NCI-H2107 treated with DMSO at 0.1 percent for 48 hours (cell line): ENCODE data around the gene CDH4.

Experiments used
- DNase-seq: peaks from one replicate; lab custom pipeline; 2025; ENCODE audit not compliant: unreplicated experiment; lab: John Stamatoyannopoulos, UW

Gene CDH4

DNA sequence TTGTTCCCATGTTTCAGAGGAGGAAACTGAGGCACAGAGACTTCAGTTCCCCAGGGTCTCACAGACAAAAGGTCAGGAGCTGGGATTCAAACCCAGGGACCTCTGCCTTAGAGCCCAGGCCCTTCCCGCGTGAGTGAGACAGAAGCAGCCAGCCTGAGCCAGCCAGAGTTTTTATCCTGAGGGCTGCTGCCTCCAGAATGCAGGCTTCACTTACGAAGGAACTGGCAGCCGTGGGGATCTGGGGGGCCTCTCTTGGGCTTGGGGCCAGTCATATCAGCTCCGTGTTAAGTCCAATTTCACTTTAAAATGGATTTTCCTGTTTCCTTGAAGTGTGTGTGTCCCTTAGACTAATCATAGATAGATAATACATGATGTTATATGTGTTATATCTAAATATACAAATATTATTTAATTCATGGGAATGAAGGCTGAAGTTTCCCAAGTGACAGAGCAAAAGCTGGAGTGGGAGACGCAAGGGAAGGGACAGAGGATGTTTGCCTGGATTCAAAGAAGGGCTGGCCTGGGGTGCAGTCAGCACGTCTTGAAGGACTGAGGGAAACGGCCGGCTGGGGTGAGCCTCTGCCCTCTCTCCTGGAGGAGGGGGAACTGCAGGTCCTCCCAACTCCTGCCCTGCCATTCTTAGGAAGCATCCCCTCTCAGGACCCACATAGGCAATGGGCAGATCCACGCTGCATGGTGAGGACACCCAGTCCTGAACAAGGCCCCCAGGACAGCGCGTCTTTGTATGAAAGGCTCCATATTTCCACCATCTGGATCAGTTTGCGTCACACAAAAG, 320.1 kb downstream of the CDH4 start:
- no peak for DNase-seq

DNA sequence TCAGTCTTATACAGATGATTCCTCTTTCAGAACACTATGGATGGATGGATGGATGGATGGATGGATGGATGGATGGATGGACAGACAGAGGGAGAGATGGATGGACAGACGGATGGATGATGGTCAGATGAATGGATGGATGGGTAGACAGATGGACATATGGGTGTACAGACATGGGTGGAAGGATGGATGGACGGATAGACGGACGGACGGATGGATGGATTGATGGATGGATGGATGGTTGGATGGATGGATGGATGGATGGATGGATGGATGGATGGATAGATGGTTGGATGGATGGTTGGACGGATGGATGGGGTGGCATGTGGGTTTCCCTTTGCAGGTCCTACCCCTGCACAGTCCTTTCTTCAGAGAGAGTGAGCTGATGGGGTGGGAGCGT, 320.7 kb downstream of the CDH4 start:
- no peak for DNase-seq

DNA sequence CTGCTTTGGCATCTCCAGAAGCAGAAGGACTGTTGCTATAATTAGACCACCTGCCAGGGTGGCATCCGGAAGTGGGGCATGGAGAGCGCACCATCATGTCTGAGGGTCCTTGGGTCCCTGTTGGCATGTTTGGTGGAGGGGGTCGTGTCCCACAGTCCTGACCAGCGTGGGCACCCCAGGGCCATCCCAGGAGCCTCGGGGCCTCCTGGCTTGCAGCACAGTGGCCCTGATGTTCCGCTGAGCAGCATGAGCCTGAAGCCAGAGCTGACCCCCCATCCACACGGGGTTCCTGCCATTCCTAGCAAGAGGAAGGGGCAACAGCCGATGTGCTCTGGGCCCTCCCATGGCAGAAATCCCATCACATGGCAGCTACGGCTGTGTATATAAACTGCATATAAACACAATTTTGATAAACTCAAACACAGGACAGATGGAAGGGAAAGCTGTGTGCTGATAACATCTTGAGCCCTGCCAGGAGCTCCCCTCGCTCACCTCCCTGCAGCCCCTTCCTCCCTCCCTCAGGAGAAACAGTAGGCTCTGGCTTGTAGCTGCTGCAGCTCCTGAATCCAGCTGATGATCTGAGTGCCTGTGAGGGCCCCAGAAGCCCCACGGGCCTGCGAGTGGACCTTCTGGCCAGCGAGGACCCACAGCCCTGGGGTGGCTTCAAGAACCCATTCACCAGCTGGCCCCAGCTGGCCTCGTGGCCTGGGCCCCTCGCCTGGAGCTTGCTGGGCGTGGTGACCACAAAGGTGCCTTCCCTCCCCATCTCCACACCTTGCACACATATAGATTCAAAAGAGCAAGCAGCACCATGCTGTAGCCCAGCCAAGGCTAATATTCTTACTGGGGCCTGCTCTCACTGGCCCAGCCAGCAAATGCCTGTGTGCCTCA, 321.6 kb downstream of the CDH4 start:
- DNase-seq = no peak

DNA sequence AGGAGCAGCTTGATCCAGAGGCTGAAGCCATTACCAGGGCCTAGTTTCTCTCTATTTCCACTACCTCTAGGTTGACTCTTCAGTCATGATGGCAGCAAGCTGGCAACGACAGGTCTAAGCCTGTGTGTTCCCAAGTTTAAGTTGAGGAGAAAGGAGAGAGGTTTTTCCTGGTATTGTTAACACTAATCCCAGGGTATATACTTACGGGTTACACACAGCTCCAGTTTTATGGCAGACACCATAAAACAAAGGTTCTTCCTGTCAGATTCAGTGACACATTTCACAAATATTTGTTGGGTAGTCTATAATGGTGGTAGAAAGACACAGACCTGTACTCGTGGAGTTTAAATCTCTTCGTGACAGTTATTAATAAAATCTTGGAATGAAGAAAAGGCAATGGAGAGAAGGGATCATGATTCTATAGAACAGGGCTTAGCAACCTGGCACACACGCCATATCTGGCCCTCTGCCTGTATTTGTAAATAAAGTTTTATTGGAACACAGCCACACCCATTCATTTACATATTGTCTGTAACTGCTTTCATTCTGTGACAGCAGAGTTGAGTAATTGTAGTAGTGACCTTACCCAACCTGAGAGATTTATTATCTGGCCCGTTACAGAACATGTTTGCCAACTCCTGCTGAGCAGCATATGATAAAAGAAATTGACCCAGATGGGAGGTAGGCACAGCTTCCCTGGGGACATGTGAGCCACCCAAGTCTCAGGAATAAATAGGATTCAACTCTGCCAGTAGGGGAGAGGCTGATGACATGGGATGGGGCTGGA, 323.3 kb downstream of the CDH4 start:
- no peak for DNase-seq

DNA sequence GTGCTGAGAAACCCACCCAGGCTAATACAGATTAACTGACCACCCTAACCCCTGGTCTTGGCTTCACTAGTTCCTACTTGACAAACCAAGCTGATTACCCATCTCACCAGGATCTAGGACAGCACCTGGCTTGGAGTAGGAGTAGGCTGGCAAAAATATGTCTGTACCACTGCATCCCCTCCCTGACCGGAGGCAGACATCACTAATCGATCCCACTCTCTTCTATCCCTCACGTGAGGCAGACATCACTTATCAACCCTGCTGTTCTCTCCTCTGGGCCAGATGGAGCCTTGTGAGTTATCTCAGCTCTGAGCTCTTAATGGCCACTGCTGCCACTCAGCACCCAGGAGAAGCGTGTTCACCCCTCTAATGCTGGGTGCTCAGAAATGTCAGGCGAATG, 324.3 kb downstream of the CDH4 start:
- no peak for DNase-seq

DNA sequence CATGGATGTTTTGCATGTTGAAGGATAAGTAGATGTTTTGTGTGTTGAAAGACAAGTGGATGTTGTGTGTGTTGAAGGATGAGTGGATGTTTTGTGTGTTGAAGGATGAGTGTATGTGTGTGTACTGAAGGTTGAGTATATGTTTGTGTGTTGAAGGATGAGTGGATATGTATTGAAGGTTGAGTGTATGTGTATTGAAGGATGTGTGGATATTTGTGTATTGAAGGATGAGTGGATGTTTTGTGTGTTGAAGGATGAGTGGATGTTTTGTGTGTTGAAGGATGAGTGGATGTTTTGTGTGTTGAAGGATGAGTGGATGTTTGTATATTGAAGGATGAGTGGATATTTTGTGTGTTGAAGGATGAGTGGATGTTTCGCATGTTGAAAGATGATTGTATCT, 325.0 kb downstream of the CDH4 start:
- no peak for DNase-seq

DNA sequence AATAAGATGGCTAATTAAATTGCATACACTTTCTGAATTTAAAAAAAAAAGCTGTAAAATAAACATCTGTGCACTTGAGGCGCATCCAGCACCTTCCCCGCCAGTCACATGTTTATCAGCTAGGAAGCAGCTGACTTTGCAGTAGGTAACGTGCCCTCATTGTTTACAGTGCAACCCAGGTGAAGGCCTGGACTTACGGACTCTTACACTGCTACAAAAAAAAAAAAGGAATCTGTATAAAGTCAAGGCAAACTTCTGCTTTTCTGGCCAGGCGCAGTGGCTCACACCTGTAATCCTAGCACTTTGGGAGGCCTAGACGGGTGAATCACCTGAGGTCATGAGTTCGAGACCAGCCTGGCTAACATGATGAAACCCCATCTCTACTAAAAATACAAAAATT, 327.8 kb downstream of the CDH4 start:
- DNase-seq = no peak

DNA sequence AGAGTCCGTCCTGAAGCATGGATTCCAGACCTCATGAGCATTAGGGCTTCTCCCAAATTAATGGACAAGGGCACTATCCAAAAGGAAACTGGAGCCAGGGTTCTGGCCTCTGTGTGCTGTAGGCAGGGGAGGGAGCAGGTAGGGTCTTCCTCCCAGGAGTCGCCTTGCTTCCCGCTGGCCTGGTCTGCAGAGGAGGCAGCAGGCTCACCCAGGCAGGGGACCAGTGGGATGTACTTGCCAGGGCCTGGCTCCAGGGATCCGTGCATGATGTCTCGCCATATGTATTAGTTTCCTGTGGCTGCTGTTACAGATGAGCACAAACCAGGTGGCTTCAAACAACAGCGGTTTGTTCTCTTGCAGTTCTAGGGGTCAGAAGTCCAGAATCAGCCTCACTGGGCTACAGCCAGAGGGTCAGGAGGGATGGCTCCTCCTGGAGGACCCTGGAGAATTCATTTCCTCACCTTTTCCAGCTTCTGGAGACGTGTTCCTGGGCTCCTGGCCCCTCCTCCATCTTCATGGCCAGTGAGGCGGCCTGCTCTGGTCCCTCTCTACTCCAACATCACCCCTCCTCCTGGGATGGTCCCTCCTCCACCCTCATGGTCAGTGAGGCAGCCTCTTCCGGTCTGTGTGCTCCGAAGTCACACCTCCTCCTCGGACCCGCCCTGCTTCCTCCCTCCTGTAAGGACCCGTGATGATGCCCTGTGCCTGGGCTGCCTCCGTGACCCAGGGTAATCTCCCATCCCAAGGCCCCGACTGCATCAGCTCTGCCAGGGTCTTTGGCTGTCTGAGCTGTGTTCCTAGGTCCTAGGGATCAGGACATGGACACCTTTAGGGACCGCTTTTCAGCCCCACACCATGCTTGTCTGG, 329.1 kb downstream of the CDH4 start:
- no peak for DNase-seq

DNA sequence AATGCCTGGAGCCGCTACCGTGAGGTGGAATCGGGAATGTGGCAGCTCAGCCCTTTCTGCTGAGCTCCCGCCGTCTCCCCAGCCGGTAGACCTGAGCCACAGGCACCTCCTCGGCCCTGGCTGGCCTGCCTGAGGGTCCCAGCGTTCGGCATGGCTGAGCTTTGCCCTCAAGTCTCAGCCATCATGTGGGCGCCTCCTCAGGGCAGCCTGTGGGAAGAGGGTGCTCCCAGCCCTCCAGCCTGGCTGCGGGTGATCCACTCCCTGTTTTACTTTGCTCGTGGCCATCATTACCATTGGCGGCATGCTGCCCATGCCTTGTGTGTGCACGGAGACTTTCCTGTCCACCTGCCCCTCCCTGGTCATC, 329.7 kb downstream of the CDH4 start:
- no peak for DNase-seq

DNA sequence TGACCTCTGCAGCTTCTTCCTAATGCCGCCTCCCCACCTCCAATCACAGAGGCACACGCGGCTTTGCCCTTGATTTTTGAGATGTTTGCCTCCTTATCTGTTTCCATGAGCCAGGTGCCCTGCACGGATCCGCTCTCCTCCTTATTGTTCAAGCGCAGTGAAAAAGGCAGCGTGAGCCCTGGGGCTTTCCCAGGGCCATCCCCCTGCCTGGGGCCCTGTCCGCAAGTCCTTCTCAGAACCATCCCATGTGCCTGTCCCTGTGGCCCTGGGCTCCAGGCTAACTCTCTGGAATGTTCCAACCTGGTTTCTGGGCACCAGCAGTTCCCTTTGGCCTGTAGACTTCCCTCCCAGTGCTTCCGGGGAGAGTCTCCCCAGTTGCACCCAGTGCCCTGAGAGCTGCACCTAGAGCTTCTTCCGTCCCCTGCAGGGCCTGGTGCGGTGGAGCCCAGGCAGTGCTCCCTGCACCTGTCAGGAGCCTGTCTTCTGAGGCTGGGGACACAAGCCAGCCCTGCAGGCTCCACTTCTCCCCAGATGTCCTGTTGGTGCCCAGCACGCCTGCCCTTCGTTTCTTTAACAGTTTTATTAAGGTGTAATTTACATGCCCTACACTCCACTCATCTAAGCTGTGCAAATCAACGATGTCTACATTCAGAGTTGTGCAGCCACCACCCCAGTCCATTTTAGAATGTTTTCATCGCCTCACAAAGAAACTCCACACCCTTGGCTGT, 330.3 kb downstream of the CDH4 start:
- DNase-seq = no peak

DNA sequence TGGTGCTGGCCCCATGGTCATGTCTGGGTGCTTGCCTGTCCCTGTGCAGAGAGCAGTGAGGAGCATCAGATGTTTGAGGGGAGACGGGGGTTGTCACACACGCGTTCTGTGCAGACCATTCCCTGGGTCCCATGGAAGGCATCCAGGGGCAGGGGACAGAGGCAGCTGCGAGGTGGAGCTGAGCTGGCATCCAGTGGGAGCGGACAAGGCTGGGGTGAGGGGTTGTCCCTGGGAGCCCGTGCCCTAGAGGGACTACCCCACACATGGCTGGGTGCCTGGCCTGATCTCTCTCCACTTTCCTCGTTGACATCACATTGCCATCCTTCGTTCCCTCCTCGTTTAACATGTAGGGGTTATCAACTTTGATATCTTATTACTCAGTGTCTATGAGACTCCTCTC, 331.3 kb downstream of the CDH4 start:
- DNase-seq = no peak

DNA sequence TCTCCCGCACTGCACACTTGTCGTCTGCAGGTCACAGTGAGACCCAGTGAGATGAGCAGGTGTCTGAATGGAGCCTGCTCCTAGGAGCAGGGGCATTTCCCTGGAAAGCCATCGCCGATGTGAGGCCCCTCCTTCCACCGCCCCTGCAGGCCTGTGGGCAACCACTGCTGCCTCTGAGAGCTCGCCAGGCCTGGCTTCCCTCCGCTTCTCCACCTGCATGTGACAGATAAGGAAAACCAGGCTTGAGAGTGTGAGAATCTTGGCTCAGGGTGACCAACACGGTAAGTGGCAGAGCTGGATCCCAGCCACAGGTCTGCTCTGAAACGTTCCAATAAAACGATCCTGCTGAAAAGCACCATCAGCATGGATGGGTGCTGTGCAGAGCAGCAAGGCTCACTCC, 332.8 kb downstream of the CDH4 start:
- no peak for DNase-seq

DNA sequence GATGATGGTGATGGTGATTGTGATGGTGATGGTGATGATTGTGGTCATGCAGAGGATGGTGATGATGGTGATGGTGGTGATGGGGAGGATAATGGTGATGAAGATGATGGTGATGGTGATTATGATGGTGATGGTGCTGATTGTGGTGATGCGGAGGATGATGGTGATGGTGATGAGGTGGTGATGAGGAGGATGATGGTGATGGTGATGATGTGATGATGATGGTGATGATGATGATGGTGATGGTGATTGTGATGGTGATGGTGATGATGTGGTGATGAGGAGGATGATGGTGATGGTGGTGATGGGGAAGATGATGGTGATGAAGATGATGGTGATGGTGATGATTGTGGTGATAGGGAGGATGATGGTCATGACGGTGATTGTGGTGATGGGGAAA, 333.7 kb downstream of the CDH4 start:
- no peak for DNase-seq

DNA sequence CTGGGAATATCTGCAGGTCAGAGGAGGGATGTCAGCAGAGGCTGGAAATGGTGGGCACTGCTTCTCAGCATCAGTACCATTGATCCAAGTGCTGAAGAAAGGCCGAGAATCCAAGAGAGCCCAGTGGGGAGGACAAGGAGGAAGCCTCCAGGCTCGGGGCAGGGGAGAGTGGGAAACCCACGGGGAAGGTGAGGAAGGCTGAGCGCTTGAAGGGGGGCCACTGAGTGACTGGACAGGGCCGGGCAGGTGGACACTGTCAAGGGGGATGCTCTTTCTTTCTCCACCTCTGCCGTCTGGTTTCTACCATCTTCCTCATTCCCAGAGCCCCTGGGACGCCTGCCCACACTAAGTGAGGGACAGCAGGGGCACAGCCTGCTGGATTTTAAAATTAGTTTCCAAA, 335.0 kb downstream of the CDH4 start:
- DNase-seq = no peak

DNA sequence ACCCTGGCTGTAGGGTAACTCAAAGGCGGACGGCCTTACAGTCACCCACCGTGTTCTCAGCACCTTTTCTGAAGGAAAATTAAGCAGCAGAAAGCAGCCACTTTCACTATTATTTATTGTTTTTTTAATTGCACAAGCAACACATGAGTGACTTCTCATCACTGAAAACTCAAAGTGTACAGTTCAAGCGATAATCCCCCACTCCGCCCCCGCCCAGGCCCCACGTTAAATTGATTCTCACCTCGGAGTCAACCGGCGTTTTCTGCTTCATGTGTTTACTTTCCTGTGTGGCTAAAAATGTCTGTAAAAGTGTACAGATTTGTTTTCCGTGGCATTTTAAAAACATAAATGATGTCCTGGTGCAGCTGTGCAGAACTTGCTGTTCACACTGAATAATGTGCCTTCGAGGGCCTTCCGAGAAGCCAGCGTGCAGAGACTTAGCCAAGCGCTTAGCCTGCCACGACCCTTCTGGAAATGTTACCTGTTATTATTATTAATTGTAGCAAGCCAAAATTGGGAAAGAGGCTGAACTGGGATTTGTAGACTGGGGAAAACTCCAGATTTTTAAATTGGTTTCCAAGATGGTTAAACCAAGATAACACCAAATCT, 335.7 kb downstream of the CDH4 start:
- DNase-seq = no peak

DNA sequence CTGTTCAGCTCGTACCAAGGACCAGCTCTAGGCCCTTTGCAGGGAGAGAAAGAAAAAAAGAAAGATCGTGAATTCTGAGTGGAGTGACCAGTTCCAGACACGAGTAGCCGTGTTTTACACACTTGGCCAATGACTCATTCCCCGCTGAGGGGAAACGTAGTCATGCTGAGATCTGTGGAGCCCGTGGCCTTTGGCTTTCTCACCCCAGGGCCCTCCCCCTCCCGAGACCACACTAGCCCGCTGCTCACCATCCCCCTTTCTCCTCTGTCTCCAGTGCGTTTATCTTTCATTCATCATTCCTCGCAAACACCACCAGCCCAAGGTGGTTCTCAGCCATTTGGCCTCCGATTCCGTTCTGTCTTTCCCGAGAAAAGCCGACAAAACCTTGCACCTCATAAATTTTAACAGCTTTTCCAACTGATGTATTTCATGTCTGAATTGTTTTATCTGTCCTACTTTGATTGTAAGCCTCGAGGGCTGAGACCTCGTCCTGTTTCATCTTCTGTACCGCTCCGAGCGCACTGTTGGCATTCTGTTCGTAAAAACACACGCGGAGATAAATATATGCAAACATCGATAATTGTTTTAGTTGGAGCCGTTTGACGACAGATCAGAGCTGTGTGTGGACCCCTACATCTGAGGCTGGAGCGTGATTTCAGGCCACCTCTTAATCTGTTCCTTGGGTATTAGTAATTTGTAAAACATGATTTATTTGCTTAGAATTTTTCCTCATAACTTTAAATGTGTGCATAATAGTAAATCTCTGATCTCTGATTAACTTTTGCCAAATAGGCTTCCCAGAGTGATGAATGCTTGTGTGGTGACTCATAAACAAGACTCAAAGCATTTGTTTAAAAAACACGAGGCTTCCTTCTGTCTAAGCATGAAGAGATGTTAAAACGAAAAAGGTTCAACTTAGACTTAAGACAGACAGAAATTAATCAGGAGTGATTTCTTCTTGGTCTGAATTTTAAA, 336.6 kb downstream of the CDH4 start:
- no peak for DNase-seq

DNA sequence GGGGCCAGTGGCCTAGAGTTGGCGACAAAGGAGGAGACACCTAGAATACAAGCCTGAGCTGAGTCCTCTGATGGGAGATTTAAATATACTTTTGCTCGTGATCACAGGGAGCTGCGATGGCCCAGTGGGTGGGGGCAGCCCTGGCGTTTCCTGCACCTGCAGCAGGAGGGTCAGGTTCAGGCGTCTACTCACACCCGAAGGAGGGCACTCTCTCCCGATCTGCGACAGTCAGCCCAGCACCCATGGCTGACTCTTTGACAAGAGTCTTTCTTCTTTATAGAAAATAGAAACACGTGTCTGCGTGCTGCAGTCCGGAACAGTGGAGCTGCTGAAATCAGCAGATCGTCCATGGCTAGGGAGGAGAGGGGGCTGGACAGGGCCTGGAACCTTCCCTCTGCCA, 338.2 kb downstream of the CDH4 start:
- DNase-seq = no peak

DNA sequence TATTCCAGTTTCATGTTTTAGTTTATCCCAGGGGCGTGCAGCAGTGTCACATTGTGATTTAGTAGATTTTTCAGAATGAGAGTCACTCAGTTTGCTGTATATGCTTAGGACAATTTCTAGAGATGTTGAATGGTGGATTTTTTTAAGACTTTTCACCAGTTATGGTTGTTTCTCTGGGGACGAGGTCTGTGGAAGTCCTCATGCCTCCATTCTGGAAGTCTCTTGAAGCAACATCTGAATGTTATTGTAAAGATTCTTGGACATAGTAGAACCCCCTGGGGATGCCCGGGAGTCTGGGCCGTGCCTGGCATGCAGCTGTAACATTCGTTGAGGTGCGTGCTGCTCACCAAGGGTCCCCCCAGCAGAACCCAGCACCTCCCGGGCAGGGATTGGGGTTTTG, 341.5 kb downstream of the CDH4 start:
- no peak for DNase-seq

DNA sequence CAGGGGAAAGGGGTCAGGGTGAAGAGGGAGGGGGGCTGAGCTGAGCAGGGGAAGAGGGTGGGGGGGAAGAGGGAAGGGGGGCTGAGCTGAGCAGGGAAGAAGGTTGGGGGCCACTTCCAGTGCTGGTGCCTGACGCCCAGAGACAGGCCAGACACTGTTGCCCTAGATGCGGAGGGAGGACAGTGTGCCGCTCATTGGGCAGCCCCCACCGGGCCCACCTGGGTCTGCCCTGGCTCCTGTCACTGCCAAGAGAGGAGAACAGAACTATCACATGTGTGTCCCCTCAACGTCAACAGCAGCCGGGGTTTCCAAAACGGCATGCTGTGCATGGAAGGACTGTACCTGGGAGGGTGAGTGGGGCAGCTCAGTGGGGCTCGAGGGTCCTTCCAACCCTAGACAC, 342.1 kb downstream of the CDH4 start:
- no peak for DNase-seq
